ENCODE results near the gene PDE7B. TPM values are rescaled to one million over a fixed set of nuclear protein-coding genes. Genes with fewer than 3 reads are reported as not detected.

PDE7B gene
- total RNA-seq, 1 donor from 2014 or later = 0.53 TPM

DNA sequence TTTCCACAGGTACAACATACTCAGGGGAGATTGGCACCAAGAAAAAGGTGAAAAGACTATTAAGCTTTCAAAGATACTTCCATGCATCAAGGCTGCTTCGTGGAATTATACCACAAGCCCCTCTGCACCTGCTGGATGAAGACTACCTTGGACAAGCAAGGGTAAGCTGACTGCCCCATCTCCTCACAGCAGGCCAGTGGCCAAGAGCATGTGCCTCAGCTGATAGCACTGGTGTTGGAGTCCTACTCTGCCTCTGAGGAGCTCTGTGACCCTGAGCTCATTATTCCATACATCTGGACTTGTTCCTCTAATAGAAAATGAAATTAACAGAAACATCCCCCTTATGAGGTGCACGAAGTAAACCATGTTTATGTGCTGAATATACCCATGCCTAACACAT lies 295.8 kb downstream of the PDE7B start:
- FAIRE-seq = no peak
- no peaks in the 10 kb centered on the region for H3K27me3 ChIP-seq (ENCODE audit: control insufficient read depth, insufficient read depth, low read length)

DNA sequence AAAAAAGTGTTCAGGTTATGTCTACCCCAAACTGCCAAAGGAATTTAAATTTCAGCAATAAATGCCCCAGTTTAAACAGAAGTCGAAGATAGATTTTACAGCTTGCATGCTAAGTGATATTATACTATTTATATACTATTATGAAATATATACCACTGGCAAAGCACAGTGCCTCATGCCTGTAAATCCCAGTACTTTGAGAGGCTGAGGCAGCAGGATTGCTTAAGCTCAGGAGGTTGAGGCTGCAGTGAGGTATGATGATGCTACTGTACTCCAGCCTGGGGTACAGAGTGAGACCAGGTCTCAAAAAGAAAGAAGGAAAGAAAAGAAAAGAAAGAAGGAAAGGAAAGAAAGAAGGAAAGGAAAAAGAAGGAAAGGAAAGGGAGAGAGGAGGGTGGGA lies 296.6 kb downstream of the PDE7B start:
- FAIRE-seq = no peak
- TF ChIP-seq, protein P1, sequence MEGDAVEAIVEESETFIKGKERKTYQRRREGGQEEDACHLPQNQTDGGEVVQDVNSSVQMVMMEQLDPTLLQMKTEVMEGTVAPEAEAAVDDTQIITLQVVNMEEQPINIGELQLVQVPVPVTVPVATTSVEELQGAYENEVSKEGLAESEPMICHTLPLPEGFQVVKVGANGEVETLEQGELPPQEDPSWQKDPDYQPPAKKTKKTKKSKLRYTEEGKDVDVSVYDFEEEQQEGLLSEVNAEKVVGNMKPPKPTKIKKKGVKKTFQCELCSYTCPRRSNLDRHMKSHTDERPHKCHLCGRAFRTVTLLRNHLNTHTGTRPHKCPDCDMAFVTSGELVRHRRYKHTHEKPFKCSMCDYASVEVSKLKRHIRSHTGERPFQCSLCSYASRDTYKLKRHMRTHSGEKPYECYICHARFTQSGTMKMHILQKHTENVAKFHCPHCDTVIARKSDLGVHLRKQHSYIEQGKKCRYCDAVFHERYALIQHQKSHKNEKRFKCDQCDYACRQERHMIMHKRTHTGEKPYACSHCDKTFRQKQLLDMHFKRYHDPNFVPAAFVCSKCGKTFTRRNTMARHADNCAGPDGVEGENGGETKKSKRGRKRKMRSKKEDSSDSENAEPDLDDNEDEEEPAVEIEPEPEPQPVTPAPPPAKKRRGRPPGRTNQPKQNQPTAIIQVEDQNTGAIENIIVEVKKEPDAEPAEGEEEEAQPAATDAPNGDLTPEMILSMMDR (IDR thresholded peaks at IDR 0.05; ENCODE audit: insufficient read depth, low read length, severe bottlenecking) = no peak
- H3K4me3 ChIP-seq (ENCODE audit: low read depth, low read length) = no peak overlapping the region

More for the DNA sequence above, 295.8 kb downstream of the PDE7B start:
- H3K4me3 ChIP-seq (ENCODE audit: low read depth, low read length) = no peak overlapping the region
- no peaks in the 10 kb centered on the region for H3K36me3 ChIP-seq (ENCODE audit: control insufficient read depth, insufficient read depth, low read length)
- TF ChIP-seq, protein P1 (IDR thresholded peaks at IDR 0.05; ENCODE audit: insufficient read depth, low read length, severe bottlenecking) = no peak
- no peak for DNase-seq (ENCODE audit: low read depth)

DNA sequence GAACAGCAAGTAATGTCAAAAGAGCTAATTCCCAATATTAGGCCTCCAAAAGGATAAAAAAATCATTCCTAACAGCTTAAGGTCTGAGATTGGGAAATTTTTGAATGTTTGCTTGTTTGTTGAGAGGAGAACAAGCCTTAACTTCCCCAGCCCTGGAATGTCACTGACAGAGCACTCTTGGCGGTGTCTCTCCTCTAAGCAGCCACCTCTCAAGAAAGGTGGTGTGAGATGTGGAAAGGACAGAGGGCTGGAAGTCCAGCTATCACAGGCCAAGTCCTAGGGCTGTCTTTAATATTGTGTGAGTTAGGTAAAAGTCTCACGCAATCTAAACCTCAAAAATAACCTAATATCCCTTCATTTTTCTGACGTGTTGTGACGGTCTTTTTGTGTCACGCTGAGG lies 297.0 kb downstream of the PDE7B start:
- TF ChIP-seq, protein P1 (IDR thresholded peaks at IDR 0.05; ENCODE audit: insufficient read depth, low read length, severe bottlenecking) = no peak
- no peak for DNase-seq (ENCODE audit: low read depth)
- FAIRE-seq = no peak
- H3K36me3 ChIP-seq (ENCODE audit: control insufficient read depth, insufficient read depth, low read length) = no peaks in the 10 kb centered on the region
- no peak overlapping the region for H3K4me3 ChIP-seq (ENCODE audit: low read depth, low read length)
- no peaks in the 10 kb centered on the region for H3K27me3 ChIP-seq (ENCODE audit: control insufficient read depth, insufficient read depth, low read length)

More for the DNA sequence above, 296.6 kb downstream of the PDE7B start:
- no peaks in the 10 kb centered on the region for H3K36me3 ChIP-seq (ENCODE audit: control insufficient read depth, insufficient read depth, low read length)
- H3K27me3 ChIP-seq (ENCODE audit: control insufficient read depth, insufficient read depth, low read length) = no peaks in the 10 kb centered on the region
- DNase-seq (ENCODE audit: low read depth) = no peak

DNA sequence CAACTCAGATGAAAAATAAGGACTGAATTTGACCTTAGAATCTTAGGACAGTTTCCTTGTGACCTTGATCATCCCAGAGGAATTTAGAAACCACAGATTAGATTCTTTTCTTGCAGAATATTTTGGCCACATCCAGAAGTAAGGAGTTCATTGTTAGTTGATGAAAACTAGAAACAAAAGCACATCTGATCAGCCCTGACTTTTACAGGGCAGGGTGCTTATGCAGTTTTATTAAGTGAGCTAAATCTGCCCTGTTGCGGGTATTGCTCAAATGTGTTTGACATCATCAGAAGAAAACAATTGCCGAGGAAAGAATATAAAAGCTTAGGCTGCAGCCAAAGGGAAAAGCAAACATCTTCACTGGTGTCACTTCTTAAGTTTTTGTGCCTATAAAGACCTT lies 297.8 kb downstream of the PDE7B start:
- no peak for FAIRE-seq
- H3K4me3 ChIP-seq (ENCODE audit: low read depth, low read length) = no peak overlapping the region

DNA sequence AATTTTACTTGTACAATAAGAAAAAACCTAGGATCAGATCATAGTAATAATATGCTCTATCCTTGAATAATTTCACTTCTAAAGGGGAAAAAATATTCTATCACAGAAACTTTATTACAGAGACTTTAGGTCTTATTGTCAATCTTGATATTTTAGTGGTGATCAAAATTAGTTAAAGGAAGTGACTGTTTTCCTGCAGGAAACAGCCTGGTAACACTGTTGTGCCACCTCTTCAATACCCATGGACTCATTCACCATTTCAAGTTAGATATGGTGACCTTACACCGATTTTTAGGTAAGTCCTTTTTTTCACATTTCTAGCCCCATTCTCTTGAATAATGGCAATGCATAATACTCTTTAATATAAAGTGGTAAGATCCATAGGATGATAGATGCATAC lies 299.5 kb downstream of the PDE7B start:
- DNase-seq (ENCODE audit: low read depth) = no peak
- Histone ChIP-seq H3K4me3 (ENCODE audit: low read depth, low read length) (no peak overlapping the region), H3K36me3 (ENCODE audit: control insufficient read depth, insufficient read depth, low read length) (no peaks in the 10 kb centered on the region), H3K27me3 (ENCODE audit: control insufficient read depth, insufficient read depth, low read length) (no peaks in the 10 kb centered on the region)
- TF ChIP-seq, protein P1 (IDR thresholded peaks at IDR 0.05; ENCODE audit: insufficient read depth, low read length, severe bottlenecking) = no peak
- FAIRE-seq = no peak

More for the DNA sequence above, 297.8 kb downstream of the PDE7B start:
- Histone ChIP-seq H3K27me3 (ENCODE audit: control insufficient read depth, insufficient read depth, low read length) (no peaks in the 10 kb centered on the region), H3K36me3 (ENCODE audit: control insufficient read depth, insufficient read depth, low read length) (no peaks in the 10 kb centered on the region)
- no peak for DNase-seq (ENCODE audit: low read depth)
- TF ChIP-seq, protein P1 (IDR thresholded peaks at IDR 0.05; ENCODE audit: insufficient read depth, low read length, severe bottlenecking) = no peak

DNA sequence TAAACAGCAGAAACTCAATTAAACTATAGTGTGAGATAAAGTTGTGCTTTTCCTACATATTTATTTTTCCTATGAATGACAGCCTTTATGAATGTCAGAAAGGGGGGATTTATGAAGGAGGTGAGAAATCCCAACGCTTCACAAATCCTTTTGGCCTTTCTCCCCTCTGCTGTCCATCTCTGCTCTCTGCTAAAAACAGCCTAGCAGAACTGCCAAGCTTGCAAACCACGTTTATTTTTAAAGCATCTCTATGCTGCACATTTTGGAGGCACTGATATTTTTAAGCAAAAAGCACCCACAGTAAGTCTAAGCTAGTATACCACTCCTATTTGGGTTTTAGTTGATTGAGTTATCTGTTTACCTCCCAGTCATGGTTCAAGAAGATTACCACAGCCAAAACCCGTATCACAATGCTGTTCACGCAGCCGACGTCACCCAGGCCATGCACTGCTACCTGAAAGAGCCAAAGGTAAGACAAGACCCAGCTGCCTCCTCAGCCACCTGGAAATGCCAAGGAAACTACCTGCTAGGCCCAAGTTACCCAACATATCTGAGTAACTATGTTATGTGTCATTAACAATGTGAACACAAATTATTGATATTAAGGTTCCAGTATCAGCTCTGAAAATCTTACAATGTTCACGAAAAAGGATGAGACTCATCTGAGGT lies 302.3 kb downstream of the PDE7B start:
- Histone ChIP-seq H3K36me3 (ENCODE audit: control insufficient read depth, insufficient read depth, low read length) (no peaks in the 10 kb centered on the region), H3K27me3 (ENCODE audit: control insufficient read depth, insufficient read depth, low read length) (no peaks in the 10 kb centered on the region), H3K4me3 (ENCODE audit: low read depth, low read length) (no peak overlapping the region)
- DNase-seq (ENCODE audit: low read depth) (no peak), FAIRE-seq (no peak)
- TF ChIP-seq, protein P1 (IDR thresholded peaks at IDR 0.05; ENCODE audit: insufficient read depth, low read length, severe bottlenecking) = no peak
